GM21723 (cell line): ENCODE measurements around the gene NUDT6.
"Not testable (repeated sequence)": the region's sequence is repeated elsewhere in the genome, so short reads cannot be mapped to it uniquely, and the experiment has no call there.

Experiments used
- ATAC-seq: cut with Tn5 transposase; IDR thresholded peaks from one replicate; pipeline ENCODE4 v1.9.1; 2021; ENCODE audit warnings: mild to moderate bottlenecking, moderate library complexity; ENCODE audit not compliant: unreplicated experiment

Gene NUDT6

GRCh38 chr4:122879001-122879400, 43.4 kb downstream of the NUDT6 start:
- ATAC-seq, result no peak

- ATAC-seq, result no peak
Measured at GRCh38 chr4:122876456-122876855, 45.9 kb downstream of the NUDT6 start.

- no peak for ATAC-seq
Measured at GRCh38 chr4:122875949-122876348, 46.4 kb downstream of the NUDT6 start.

GRCh38 chr4:122873821-122874593, 48.4 kb downstream of the NUDT6 start:
- ATAC-seq, result no peak

GRCh38 chr4:122873146-122873545, 49.3 kb downstream of the NUDT6 start:
- no peak for ATAC-seq

- ATAC-seq, result not testable (repeated sequence)
Measured at GRCh38 chr4:122868235-122868634, 54.2 kb downstream of the NUDT6 start.

- no peak for ATAC-seq
Measured at GRCh38 chr4:122865425-122865824, 57.0 kb downstream of the NUDT6 start.

- ATAC-seq, result no peak
Measured at GRCh38 chr4:122863639-122864038, 58.8 kb downstream of the NUDT6 start.

- ATAC-seq, result no peak
Measured at GRCh38 chr4:122861172-122861943, 61.0 kb downstream of the NUDT6 start.

- ATAC-seq, result no peak
Measured at GRCh38 chr4:122858705-122859104, 63.7 kb downstream of the NUDT6 start.

GRCh38 chr4:122857160-122857559, 65.2 kb downstream of the NUDT6 start:
- no peak for ATAC-seq

GRCh38 chr4:122855353-122855890, 67.0 kb downstream of the NUDT6 start:
- ATAC-seq, result no peak

GRCh38 chr4:122854447-122855352, 67.7 kb downstream of the NUDT6 start:
- ATAC-seq, result no peak

GRCh38 chr4:122851568-122851967, 70.8 kb downstream of the NUDT6 start:
- no peak for ATAC-seq

GRCh38 chr4:122849789-122850188, 72.6 kb downstream of the NUDT6 start:
- ATAC-seq, result not testable (repeated sequence)

GRCh38 chr4:122847931-122848330, 74.5 kb downstream of the NUDT6 start:
- no peak for ATAC-seq

- ATAC-seq, result no peak
Measured at GRCh38 chr4:122845760-122846159, 76.6 kb downstream of the NUDT6 start.

- ATAC-seq, result no peak
Measured at GRCh38 chr4:122845066-122845465, 77.3 kb downstream of the NUDT6 start.

- not testable (repeated sequence) for ATAC-seq
Measured at GRCh38 chr4:122844391-122844790, 78.0 kb downstream of the NUDT6 start.

GRCh38 chr4:122842984-122843531, 79.3 kb downstream of the NUDT6 start:
- no peak for ATAC-seq
